ENCODE measurements around the gene SLC24A3.

SLC24A3 gene

DNA sequence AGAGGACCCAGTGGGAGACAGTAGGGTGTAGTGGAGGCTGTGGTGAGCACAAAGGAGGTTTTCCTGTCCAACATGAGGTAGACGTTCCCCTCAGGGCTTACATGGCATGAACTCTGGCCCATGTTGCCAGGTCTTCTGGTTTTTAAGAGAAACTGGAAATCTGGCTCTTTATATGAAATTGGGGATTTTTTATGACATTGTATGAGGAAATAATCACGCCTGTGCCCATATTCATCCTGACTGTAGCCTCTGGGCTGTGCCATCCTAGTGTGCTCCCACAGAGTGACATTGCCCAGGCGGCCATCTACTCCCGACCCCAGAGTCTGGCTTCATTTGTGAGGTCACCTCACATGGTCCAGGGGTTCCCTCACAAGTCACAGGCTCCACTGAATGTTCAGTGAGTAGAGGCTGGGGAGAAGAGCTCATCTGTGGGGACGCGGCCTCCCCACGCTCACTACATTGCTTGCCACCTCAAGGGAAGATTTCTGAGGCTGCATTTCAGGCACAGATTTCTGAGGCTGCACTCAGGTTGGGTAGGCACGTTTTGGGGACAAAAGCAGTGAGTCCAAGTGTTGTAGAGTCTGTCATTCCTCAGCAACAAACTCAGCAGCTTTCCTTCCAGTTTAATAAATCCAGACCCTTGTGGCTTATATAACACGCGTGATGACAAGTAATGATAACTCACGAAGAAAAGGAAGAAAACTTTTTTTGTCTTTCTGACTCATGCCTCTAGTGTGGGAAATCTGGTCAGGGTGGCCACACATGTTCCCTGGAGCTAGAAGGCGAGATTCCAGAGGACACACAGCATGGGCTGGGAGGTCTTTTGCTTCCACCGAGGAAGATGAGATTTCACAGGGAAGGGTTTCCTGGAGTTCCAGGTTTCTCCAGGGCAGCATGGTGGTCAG, 41.7 kb downstream of the SLC24A3 start:
- Histone ChIP-seq H3K36me3 (ENCODE audit: control insufficient read depth in 5 of 5, insufficient read depth in 5 of 5, low read length in 5 of 5) (no peaks in the 10 kb centered on the region), H3K27me3 (ENCODE audit: control insufficient read depth in 5 of 5, insufficient read depth in 4 of 5, low read length in 5 of 5) (no peaks in the 10 kb centered on the region), H3K9me3 (ENCODE audit: control insufficient read depth in 5 of 5, low read length in 5 of 5) (no peaks in the 10 kb centered on the region), H3K4me1 (ENCODE audit: control insufficient read depth in 5 of 5, insufficient read depth in 5 of 5, low read length in 5 of 5) (peaks cover 13 to 75% (median 57%) of the 10 kb centered on the region in 5 donors), H3K9ac (ENCODE audit: low read length in 5 of 5) (peak overlapping the region in 1 of 5 donors; percentile 73), H3K27ac (ENCODE audit: low read depth, low read length) (peak overlapping the region; percentile 85), H3K4me3 (ENCODE audit: low read depth in 1 of 5, low read length in 5 of 5) (no peak overlapping the region)

DNA sequence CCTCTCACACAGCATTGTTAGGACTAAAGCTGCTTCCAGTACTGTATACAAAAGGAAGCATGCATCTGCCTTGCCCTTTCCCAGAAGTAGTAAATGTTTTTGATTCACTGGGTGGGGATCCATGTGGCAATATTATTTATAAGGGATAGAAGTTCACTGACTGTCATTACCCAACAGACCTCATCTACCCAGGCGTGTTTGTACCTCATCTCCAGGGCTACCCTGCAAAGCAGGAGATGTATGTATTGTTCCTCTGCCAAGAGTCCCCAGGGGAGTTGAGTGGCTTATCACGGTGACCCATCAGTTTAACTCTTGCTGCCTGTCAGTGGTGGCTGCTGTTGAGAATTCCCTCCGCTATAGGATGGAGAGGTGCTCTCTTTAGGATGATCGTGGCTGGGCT, 42.5 kb downstream of the SLC24A3 start:
- Histone ChIP-seq H3K4me3 (ENCODE audit: low read depth in 1 of 5, low read length in 5 of 5) (no peak overlapping the region), H3K36me3 (ENCODE audit: control insufficient read depth in 5 of 5, insufficient read depth in 5 of 5, low read length in 5 of 5) (no peaks in the 10 kb centered on the region), H3K27ac (ENCODE audit: low read depth, low read length) (no peak overlapping the region), H3K9me3 (ENCODE audit: control insufficient read depth in 5 of 5, low read length in 5 of 5) (no peaks in the 10 kb centered on the region), H3K4me1 (ENCODE audit: control insufficient read depth in 5 of 5, insufficient read depth in 5 of 5, low read length in 5 of 5) (peaks cover 13 to 68% (median 54%) of the 10 kb centered on the region in 5 donors), H3K27me3 (ENCODE audit: control insufficient read depth in 5 of 5, insufficient read depth in 4 of 5, low read length in 5 of 5) (no peaks in the 10 kb centered on the region), H3K9ac (ENCODE audit: low read length in 5 of 5) (no peak overlapping the region)

DNA sequence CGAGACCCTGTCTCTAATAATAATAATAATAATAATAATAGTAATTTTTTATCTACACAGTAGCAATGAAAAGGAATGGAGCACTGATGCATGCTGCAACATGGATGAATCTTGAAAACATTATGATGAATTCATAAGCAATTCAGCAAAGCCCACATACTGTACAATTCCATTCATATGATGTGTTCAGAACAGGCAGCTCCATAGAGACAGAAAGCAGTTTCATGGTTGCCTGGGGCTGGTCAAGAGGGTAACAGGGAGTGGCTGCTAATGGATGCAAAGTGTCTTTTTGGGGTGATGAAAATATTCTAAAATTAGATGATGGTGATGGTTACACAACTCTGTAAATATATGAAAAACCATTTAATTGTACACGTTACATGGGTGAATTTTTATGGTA, 43.6 kb downstream of the SLC24A3 start:
- Histone ChIP-seq H3K4me3 (ENCODE audit: low read depth in 1 of 5, low read length in 5 of 5) (no peak overlapping the region), H3K9ac (ENCODE audit: low read length in 5 of 5) (no peak overlapping the region), H3K27me3 (ENCODE audit: control insufficient read depth in 5 of 5, insufficient read depth in 4 of 5, low read length in 5 of 5) (no peaks in the 10 kb centered on the region), H3K27ac (ENCODE audit: low read depth, low read length) (no peak overlapping the region), H3K4me1 (ENCODE audit: control insufficient read depth in 5 of 5, insufficient read depth in 5 of 5, low read length in 5 of 5) (peaks cover 13 to 64% (median 50%) of the 10 kb centered on the region in 5 donors), H3K36me3 (ENCODE audit: control insufficient read depth in 5 of 5, insufficient read depth in 5 of 5, low read length in 5 of 5) (no peaks in the 10 kb centered on the region), H3K9me3 (ENCODE audit: control insufficient read depth in 5 of 5, low read length in 5 of 5) (no peaks in the 10 kb centered on the region)

- H3K27me3 ChIP-seq (ENCODE audit: control insufficient read depth in 5 of 5, insufficient read depth in 4 of 5, low read length in 5 of 5): no peaks in the 10 kb centered on the region
- no peaks in the 10 kb centered on the region for H3K36me3 ChIP-seq (ENCODE audit: control insufficient read depth in 5 of 5, insufficient read depth in 5 of 5, low read length in 5 of 5)
- H3K27ac ChIP-seq (ENCODE audit: low read depth, low read length): no peak overlapping the region
- no peaks in the 10 kb centered on the region for H3K9me3 ChIP-seq (ENCODE audit: control insufficient read depth in 5 of 5, low read length in 5 of 5)
- peak overlapping the region in 1 of 5 donors; percentile 54 for H3K9ac ChIP-seq (ENCODE audit: low read length in 5 of 5)
- peaks cover 13 to 55% (median 43%) of the 10 kb centered on the region in 5 donors for H3K4me1 ChIP-seq (ENCODE audit: control insufficient read depth in 5 of 5, insufficient read depth in 5 of 5, low read length in 5 of 5)
- no peak overlapping the region for H3K4me3 ChIP-seq (ENCODE audit: low read depth in 1 of 5, low read length in 5 of 5)
Measured at GRCh38 chr20:19256906-19257595, 44.6 kb downstream of the SLC24A3 start.

GRCh38 chr20:19257865-19258264, 45.4 kb downstream of the SLC24A3 start:
- Histone ChIP-seq H3K27me3 (ENCODE audit: control insufficient read depth in 5 of 5, insufficient read depth in 4 of 5, low read length in 5 of 5) (no peaks in the 10 kb centered on the region), H3K4me3 (ENCODE audit: low read depth in 1 of 5, low read length in 5 of 5) (no peak overlapping the region), H3K4me1 (ENCODE audit: control insufficient read depth in 5 of 5, insufficient read depth in 5 of 5, low read length in 5 of 5) (peaks cover 8 to 53% (median 37%) of the 10 kb centered on the region in 5 donors), H3K27ac (ENCODE audit: low read depth, low read length) (no peak overlapping the region), H3K9me3 (ENCODE audit: control insufficient read depth in 5 of 5, low read length in 5 of 5) (no peaks in the 10 kb centered on the region), H3K36me3 (ENCODE audit: control insufficient read depth in 5 of 5, insufficient read depth in 5 of 5, low read length in 5 of 5) (no peaks in the 10 kb centered on the region), H3K9ac (ENCODE audit: low read length in 5 of 5) (no peak overlapping the region)

DNA sequence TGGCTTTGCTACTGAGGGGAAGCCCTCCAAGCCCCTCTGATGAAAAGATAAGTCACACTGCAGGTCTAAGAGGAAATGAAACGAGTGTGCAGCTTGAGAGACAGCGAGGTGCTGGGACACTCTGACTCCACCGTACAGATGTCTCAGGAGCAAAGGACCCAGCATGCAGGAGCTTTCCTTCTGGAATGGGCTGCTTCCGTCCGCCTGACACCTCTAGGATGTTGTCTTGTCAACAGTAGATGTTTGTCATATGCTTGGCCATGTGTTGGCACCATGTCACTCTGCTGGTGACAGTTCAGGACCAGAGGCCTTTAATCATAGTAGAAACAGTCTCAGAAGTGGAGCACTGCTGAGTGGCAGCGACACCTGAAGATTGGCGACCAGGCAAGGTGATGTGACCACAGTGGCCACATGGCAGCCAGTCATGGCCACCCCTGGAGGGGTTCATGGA, 46.7 kb downstream of the SLC24A3 start:
- H3K36me3 ChIP-seq (ENCODE audit: control insufficient read depth in 5 of 5, insufficient read depth in 5 of 5, low read length in 5 of 5): no peaks in the 10 kb centered on the region
- peaks cover 5 to 43% (median 31%) of the 10 kb centered on the region in 5 donors for H3K4me1 ChIP-seq (ENCODE audit: control insufficient read depth in 5 of 5, insufficient read depth in 5 of 5, low read length in 5 of 5)
- no peaks in the 10 kb centered on the region for H3K27me3 ChIP-seq (ENCODE audit: control insufficient read depth in 5 of 5, insufficient read depth in 4 of 5, low read length in 5 of 5)
- no peak overlapping the region for H3K4me3 ChIP-seq (ENCODE audit: low read depth in 1 of 5, low read length in 5 of 5)
- no peak overlapping the region for H3K27ac ChIP-seq (ENCODE audit: low read depth, low read length)
- no peak overlapping the region for H3K9ac ChIP-seq (ENCODE audit: low read length in 5 of 5)
- no peaks in the 10 kb centered on the region for H3K9me3 ChIP-seq (ENCODE audit: control insufficient read depth in 5 of 5, low read length in 5 of 5)

DNA sequence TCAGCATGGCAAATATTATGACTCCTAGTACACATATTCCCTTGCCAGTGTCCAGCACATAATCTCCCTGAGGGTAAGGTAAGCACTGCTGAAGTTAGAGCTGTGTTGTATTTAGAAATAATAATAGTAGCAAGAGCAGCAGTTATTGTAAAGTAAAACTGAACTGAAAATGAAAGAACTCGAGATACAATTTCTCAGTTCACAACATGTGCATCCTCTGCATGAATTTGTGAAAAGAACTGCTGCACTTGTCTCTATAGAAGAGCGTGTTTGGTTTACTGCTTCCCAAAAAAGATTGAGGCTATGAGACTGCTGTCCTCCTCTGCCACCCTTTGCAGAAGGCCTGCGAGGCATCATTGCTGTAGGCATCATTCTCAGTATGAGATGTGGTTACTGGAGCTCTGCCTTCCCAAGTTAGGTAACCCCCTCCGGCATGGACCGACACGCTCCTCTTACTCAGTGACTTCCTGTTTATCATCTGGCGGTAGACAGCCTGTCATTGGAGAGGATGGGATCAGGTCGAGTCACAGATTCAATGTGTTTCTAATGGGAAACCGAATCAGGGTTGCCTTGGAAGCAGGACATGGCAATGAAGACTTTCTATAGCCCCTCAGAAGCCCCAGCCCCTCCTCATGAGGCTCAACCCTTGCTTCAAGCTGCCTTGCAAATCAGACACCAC, 48.1 kb downstream of the SLC24A3 start:
- H3K27me3 ChIP-seq (ENCODE audit: control insufficient read depth in 5 of 5, insufficient read depth in 4 of 5, low read length in 5 of 5): no peaks in the 10 kb centered on the region
- H3K9me3 ChIP-seq (ENCODE audit: control insufficient read depth in 5 of 5, low read length in 5 of 5): no peaks in the 10 kb centered on the region
- H3K4me1 ChIP-seq (ENCODE audit: control insufficient read depth in 5 of 5, insufficient read depth in 5 of 5, low read length in 5 of 5): peaks cover 0 to 29% (median 23%) of the 10 kb centered on the region in 5 donors
- no peaks in the 10 kb centered on the region for H3K36me3 ChIP-seq (ENCODE audit: control insufficient read depth in 5 of 5, insufficient read depth in 5 of 5, low read length in 5 of 5)
- H3K9ac ChIP-seq (ENCODE audit: low read length in 5 of 5): no peak overlapping the region
- no peak overlapping the region for H3K4me3 ChIP-seq (ENCODE audit: low read depth in 1 of 5, low read length in 5 of 5)
- H3K27ac ChIP-seq (ENCODE audit: low read depth, low read length): no peak overlapping the region

- Histone ChIP-seq H3K27me3 (ENCODE audit: control insufficient read depth in 5 of 5, insufficient read depth in 4 of 5, low read length in 5 of 5) (no peaks in the 10 kb centered on the region), H3K9me3 (ENCODE audit: control insufficient read depth in 5 of 5, low read length in 5 of 5) (no peaks in the 10 kb centered on the region), H3K4me3 (ENCODE audit: low read depth in 1 of 5, low read length in 5 of 5) (no peak overlapping the region), H3K27ac (ENCODE audit: low read depth, low read length) (no peak overlapping the region), H3K4me1 (ENCODE audit: control insufficient read depth in 5 of 5, insufficient read depth in 5 of 5, low read length in 5 of 5) (peaks cover 0 to 11% (median 8%) of the 10 kb centered on the region in 5 donors), H3K9ac (ENCODE audit: low read length in 5 of 5) (no peak overlapping the region), H3K36me3 (ENCODE audit: control insufficient read depth in 5 of 5, insufficient read depth in 5 of 5, low read length in 5 of 5) (no peaks in the 10 kb centered on the region)
Measured at GRCh38 chr20:19264191-19264590, 51.7 kb downstream of the SLC24A3 start.

GRCh38 chr20:19265646-19266374, 53.4 kb downstream of the SLC24A3 start:
- Histone ChIP-seq H3K4me3 (ENCODE audit: low read depth in 1 of 5, low read length in 5 of 5) (no peak overlapping the region), H3K27ac (ENCODE audit: low read depth, low read length) (no peak overlapping the region), H3K27me3 (ENCODE audit: control insufficient read depth in 5 of 5, insufficient read depth in 4 of 5, low read length in 5 of 5) (no peaks in the 10 kb centered on the region), H3K9ac (ENCODE audit: low read length in 5 of 5) (no peak overlapping the region), H3K9me3 (ENCODE audit: control insufficient read depth in 5 of 5, low read length in 5 of 5) (no peaks in the 10 kb centered on the region), H3K36me3 (ENCODE audit: control insufficient read depth in 5 of 5, insufficient read depth in 5 of 5, low read length in 5 of 5) (no peaks in the 10 kb centered on the region), H3K4me1 (ENCODE audit: control insufficient read depth in 5 of 5, insufficient read depth in 5 of 5, low read length in 5 of 5) (peaks cover 0 to 10% (median 8%) of the 10 kb centered on the region in 5 donors)
